HS-27A (cell line): ENCODE results near the gene OTOF.

Source experiments
- DNase-seq: peaks from one replicate; pipeline ENCODE4 v3.0.0-alpha.2; 2012; ENCODE audit warnings: low read depth, missing footprints

The OTOF gene

DNA sequence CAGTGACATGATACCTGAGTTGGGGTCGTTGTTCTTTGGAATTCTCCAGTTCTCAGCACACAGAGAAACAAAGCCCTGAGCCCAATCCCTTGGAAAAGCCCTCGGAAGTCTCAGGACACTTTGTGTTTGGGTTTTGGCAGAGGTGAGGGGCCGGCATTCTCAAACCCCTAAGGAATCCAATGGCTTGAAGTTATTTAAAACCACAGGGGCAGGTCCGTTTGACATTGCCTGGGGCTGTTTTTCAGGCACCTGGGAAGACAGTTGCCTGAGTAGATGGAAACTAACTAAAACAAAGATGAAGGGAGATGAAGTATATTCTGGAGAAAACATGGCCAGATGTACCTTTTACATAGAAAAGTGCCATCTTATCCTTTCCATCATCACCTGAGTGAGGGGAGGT, 22.5 kb upstream of the OTOF start:
- no peak for DNase-seq

DNA sequence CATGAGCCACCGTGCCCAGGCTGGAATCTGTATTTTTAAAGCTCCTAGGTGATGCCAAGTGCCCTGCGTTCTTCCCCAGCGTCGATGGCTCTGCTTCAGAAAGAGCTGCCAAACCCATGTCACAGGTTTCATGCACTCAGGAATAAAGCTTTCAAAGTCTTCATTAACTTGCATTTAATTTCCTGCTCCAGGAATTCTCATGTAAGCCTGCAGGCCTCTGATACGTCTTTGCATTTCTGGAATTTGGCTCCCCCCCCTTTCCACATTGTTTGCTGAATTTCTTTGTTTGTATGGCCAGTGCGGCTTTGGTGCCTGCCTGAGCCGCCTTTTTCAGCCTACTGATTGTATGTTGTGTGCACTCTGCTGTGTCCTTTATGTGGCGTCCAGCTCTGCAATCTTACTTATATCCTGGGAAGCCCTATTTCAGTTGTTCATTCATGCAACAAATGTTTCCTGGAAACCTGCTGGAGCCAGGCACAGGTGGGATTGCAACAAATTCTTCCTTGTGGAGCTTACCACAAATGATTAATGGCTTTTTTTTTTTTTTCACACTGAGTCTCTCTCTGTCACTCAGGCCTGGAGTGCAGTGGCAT, 17.9 kb upstream of the OTOF start:
- no peak for DNase-seq

DNA sequence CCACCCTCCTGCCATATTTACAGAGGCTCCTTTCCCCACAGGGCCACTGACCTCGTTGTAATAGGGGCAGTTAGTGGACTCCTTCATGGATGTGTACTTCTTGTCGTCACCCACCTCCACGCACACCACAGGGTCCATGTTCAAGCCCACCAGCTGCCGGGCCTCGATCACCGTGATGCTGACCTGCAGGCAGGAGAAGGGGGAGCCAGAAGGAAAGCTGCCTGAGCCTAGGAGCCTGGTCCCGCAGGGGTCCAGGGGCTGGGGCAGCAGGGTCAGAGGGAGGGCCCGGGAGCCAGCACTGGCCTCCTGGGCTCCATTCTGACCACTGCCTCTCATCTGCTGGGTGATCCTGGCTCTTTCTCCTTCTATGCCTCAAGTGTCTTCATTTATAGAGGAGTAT, 17.0 kb upstream of the OTOF start:
- no peak for DNase-seq

DNA sequence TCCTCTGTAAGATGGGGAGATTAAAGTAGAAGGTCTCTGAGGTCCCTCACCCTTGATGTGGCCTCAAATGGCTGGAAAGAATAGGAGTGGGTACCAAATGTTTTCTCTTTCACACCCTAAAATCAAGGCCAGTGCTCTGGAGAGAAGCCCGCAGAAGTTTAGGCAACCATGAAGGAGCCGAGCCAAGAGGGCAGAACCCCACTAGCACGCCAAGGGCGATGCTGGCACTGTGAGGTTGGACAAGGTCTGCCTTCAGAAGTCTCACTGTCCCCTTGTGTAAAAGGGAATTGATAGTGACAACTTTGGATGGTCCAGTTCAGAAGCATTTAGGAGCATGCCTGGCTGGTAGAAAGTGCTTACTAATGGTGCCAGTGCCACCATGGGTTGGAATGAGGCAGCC, 16.3 kb upstream of the OTOF start:
- DNase-seq, result no peak

DNA sequence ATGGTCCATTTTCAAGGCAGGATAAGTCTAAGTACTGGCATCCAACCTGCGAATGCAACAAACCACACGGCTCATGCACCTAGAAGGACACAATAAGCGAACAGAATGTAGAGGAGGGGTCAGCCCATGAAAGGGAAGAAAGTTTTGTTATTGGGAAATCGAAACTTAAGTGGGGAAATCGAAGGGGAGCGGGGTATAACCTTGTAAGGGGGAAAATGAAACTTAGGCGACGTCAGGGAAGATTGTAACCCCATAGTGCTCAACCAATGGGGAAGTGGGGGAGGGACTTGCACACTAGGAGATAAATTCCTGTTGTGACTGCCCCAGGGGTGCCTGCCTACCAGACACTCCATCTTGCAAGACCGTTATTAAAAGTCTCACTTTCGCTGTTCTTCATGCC, 15.6 kb upstream of the OTOF start:
- DNase-seq, result no peak

DNA sequence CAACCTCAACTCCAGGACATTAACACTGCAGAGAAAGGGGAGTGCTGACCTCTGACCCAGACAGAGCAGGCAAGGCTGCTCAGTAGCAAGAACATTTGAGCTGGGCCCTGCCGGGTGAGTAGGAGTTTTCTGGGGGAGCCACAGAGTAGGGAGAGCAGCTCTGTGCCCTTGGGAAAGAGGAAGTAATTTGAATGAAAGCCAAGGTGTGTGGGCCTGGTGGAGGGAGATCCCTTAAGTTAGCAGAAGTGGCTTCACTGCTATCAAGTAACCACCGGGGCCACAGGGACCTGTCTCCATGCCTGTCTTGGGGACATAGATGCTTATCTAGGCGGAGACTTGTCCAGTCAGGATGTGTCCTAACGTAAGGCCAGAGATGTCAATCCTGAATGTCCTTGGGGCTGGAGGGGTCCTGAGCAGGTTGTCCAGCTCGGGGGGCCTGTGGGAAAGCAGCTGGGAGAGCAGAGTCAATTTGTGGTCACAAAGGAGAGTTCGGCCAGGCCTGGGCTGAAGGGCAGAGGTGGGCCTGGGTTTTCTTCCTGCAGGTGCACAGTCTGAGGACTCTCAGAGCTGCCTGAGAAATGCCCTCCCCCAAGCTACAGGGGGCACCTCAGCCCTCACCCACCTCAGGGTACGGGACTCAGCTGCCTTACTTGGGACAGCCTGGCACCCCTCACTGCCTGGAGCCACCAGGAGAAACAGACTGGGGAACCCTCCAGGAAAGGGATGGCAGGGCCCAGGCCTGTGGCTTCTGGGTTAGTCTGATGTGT, 15.0 kb upstream of the OTOF start:
- no peak for DNase-seq

DNA sequence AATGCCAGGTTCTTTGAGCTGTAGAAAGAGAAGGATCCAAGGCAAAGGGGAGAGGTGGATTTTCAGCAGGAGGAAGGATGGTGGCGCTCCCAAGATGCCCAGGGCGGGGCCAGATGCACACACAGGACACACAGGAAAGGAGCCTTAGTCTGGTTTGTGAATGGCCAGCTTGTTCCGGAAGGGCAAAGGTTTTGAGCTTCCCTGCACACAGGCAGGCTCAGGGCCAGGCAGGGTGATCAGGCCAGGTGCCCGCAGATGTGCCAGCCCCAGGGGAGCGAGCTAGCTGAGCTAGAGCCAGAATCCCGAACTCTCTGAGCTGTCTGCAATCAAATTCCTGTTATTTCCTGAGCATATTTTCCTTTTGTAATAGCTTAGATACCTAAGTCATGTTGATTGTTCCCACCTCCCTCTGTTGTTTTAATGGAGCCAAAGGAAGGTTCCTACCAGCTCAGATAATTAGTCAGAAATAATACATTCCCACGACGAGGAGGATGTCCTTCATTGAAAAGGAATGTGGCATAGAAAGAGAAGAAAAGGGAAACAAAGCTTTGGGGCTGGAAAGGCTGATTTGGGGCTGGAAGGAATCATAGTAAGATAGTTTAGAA, 13.7 kb upstream of the OTOF start:
- no peak for DNase-seq

DNA sequence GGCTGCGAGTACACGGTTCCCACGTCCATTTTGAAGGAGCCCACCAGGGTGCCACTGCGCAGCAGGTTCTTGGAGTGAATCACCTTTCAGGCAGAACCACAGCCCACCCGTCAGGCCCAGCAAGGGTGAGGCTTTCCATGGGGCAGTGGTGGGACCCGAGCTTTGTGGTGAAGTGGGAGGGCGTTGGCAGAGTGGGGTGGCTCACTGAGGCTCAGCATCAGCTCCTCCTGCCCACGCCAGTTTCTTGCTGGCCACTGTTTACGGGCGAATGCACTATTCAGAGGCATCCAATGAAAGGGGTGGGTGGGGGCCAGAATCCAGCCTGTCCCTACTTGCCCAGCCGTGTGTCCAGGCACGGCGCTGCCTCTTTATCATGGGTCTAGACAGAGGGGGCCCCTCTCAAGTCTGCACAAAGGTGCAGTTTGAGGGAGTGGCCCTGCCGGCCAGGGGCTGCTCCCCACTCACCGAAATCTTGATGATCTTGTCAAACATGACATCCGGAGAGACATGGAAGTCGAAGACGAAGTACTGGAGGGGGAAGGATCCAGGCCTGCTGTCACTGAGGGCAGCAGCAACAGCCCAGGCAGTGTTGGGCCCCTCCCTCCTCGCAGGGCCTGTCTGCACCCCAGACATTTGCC, 11.4 kb upstream of the OTOF start:
- DNase-seq, result no peak

DNA sequence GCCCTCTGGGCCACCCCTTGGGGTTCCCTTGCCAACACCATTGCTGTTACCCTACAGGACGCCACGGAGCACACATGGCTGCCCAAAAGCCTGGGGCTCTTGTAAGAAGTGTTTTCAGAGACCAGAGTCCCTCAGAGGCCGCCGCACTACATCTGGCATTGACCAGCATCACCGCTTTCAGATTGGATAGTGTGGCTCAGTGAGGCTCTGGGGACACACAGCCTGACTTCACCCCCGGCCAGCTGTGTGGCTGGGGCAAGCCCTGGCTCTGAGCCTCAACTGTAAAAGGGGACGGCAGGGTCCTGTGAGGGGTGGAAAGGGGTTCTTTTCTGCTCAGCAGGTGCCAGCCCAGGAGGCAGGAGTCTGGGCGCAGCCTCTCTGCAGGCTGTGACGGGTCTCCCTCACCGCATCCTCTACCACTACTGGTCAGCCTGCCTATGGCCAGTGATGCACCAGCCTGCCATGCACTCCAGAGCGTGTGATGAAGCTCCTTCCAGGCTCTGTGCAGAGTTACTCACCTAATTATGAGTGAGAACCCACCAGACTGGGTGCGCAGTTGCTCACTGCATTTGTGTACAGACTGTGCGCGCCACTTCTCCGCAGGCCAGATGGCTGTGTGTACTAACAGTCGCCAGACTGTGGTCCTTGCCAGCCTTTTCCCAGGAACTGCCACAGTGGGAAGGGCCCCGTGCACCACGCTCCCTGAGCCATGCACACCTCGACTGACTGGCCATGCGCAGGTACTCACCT, 10.7 kb upstream of the OTOF start:
- no peak for DNase-seq

DNA sequence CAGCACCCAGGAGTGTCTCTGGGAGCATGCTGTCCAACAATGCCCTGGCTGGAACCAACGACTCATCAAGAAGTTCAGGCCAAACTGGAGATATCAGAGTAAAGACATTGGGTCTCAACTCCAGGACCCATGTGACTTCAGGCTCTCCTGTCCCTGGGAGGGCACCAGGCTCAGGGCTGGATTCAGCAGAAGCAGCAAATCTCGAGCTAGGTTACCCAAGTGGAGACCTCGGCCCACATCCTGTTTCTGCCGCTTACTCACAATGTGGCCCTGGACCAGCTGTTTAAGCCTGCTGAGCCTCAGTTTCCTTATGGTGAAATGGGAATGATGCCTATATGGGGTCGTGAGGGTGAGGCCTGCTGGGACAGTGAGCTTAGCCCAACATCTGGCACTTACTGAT, 9.3 kb upstream of the OTOF start:
- no peak for DNase-seq

DNA sequence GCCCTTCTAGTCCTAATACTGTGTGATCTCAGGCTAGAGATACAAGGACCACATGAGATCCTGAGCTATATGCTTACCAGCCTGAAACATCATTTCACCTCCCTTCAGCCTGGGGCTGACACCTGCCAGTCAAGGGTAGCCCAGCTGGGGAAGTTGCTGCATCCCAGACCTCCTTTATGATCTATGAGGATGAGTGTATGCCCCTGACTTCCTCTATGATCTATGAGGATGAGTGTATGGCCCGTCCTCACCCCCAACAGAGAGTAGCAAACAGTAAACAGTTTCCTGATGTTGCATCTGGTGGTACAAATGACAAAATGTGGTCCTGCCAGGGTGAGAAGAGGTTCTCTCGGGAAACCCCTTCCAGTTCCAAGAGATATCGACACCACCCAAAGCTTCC, 8.9 kb upstream of the OTOF start:
- no peak for DNase-seq

DNA sequence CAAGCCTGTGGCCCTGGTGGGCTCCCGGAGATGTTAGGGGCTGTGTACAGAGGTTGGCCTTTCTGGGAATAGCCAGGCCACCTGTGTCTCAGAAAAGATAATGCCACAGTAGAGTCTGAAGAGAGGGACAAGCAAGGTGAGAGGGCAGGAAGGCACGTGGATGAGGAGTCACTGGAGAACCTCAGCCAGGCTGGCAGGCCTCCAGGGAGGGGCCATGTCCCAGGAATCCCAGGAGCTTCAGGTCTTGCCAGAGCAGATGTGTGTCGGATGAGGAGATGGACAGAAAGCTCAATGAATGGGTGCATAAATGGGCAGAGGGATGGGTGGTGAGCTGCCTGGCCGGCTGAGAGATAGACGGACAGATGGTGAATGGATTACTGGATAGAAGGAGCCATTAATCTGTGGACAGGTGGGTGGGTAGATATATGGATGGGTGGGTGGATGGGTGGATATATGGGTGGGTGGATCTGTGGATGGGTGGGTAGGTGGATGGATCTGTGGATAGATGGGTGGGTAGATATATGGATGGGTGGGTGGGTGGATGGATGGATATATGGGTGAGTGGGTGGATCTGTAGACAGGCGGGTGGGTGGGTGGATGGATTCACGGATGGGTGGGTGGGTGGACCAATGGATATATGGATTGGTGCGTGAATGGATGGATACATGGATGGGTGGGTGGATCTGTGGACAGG, 7.9 kb upstream of the OTOF start:
- no peak for DNase-seq

DNA sequence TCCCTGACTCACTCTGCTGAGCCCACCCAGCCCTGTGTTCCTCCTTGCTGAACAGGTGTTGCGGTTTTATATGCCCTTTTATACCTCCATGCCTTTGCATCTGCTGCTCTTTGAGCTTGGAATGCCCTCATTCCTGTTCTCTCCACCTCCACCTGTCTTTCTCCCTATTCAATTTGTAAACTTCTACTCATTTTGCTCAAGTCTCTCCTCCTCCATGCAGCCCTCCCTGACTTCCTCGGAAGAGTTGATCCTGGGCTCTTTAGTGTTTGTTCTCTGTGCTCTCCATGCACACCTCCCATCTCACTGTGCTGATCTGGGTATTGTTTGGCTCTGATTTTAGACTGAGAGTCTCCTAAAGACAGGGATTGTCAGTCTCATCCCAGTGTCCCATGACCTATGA, 7.2 kb upstream of the OTOF start:
- no peak for DNase-seq

DNA sequence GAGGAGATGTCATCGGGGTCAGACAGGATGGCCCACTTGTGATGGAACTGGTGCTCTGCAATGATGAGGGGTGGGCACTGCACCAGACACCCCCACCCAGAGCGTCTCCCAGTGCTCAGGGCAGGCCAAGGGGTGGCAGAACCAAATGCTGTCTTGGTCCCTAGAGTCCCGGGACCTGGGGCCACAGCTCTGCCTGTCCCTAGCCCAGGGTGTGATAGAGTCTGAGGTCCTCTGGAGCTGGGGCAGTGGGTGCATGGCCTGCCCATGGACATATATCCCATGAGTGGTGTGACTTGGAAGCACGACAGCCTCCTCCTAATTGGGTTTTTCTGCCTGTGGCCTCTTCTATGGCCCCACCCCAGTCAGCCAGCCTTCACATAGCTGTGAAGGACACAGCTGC, 6.7 kb upstream of the OTOF start:
- DNase-seq, result no peak

DNA sequence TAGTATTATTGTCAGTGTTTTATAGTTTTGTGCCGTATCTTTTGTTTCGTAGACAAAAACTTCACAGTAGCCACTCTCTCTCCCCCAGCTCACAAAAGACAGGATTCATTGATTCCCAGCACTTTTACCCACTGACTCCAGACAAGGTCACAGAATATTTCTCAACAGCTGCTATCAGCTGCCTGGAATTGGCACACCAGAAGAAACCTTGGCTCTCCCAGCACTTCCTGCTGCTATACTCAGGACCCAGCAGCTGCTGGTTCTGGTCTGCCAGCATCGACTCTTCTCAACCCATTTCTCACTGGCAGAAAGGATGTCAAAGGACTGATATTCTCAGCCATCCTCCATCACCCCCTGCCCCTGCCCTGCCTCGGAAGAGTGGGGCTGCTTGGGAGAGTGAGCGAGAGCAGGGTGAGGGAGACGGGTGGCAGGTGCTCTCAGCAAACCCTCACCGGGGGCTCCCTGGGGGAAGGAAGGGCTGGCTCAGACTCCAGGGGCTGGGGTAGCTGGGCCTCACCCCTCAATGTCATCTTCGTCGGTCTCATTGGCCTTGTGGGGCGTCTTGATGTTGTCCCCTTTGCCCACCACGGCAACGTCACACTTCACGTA, 6.1 kb upstream of the OTOF start:
- DNase-seq, result no peak

DNA sequence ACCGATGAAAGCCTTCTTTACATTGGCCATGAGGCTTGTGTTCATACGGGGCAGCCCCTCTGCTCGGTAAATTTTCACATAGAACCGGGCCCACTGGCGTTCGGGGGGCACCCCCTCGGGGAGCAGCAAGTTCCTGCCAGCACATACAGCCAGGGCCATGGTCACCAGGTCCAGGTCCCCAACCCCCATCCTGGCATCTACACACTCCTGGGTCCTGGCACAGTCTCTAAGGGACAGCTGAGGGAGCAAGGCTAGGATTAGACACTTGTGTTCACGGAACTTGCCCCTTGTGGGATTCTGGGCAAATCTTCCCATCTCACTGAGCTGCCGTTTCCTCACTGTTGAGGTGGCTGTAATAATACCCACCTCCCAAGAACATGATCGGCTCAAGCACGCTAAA, 5.6 kb upstream of the OTOF start:
- no peak for DNase-seq

DNA sequence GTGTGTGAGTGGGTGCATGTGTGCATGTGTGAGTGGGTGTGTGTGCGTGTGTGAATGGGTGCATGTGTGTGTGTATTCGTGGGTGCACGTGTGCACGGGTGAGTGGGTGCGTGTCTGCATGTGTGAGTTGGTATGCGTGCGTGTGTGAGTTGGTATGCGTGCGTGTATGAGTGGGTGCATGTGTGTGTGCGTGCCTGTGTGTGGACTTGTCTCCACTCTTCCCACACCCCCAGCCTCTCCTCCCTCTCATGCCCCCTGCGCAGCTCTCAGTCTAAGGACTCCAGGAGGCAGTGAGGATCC, 5.1 kb upstream of the OTOF start:
- DNase-seq, result no peak

DNA sequence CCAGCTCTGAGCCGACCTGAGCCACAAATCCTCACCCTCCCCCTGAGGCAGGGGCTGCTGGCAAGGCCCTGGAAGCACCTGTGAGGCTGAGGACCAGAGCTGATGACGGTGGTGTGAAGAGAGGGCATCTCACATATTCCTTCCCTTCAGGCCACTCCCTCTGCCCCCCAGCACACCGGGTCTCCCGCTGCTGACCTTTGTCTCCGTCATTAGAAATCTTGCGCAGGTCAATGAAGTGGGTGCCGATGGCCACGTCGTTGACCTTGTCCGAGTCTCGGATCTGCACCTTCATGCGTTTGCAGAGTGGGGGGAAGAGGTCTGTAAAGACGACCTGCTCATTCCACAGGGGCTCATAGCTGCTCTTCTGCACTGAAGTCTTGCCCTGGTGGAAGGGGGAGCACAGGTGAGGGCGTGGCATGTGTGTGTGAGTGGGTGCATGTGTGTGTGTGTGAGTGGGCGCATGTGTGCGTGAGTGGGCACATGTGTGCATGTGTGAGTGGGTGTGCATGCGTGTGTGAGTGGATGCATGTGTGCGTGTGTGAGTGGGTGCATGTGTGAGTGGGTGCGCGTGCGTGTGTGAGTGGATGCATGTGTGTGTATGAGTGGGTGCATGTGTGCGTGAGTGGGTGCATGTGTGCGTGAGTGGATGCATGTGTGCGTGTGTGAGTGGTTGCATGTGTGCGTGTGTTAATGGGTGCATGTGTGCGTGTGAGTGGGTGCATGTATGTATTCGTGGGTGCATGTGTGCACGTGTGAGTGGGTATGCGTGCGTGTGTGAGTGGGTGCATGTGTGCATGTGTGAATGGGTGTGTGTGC, 4.5 kb upstream of the OTOF start:
- DNase-seq, result no peak

DNA sequence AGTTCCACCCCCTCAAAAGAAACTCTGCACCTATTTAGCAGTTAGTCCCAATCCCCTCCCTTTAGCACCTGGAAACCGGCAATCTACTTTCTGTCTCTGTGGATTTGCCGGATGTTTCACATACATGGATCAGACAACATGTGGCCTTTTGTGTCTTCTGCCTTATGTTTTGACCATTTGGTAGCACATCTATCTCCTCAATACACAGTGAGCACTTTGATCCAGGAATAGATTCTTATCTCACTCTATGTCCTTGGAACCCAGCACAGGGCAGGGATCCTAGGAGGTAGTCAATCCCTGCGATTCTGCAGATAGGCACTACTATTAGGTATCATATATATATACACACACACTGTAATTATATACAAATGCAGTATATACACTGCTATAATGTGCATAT, 3.8 kb upstream of the OTOF start:
- DNase-seq, result no peak

DNA sequence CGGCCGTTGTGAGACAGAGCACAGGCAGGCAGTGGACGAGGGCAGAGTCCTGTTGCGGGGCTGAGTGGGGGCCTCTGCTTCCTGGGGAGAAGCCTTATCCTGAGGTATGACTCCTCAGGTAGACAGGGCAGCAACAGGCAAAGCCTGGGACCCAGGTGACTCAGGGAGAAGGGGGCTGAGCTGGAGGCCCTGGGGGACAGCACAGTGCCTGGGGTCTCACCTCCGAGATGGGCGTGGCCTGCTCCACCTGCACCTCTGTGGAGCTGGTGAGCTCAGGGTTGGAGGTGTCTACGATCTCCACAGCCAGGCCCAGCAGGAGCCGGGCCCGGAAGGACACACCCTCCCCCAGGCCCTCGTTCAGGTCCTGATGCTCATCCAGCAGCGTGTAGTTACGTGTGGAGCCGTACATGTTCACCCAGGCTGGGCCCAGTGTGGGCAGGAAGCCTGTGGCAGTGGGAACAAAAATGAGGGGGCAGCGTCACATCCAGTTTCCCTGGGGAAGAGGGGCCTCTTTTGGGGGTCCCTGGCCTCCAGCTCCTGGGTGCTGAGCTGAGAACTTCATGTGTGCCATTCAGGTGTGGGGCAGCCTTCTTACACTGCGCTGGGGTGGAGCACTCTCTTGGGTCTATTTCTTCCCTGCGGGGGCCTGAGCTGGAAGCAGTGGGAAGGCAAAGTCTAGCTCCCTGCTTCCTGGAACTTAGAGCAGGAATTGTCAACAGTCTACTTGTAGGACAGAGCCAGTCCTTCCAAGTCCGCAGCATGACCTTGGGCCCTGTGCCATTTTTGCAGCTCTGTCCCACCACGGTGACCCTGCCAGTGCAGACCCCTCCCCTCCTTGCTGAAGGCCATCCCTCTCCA, 2.9 kb upstream of the OTOF start:
- no peak for DNase-seq
